ENCODE measurements around the gene OR52L1.
A peak's percentile ranks its signal among the peaks of the same experiment; 100 is the strongest.

- TF ChIP-seq CTCF (IDR thresholded peaks at IDR 0.05; ENCODE audit: control extremely low read depth in 1 of 3, insufficient read depth in 1 of 3, low read depth in 1 of 3, low read length in 3 of 3) = peak in 2 of 3 experiments; percentile 70 to 81; a peak in 3 of 4 replicates
- no peak for TF ChIP-seq BRCA1 (IDR thresholded peaks at IDR 0.05; ENCODE audit: low read depth, low read length)
- no peak for TF ChIP-seq USF2 (IDR thresholded peaks at IDR 0.05; ENCODE audit: low read length)
- no peak for TF ChIP-seq EP300 (IDR thresholded peaks at IDR 0.05; ENCODE audit: borderline replicate concordance in 1 of 2, low read depth in 2 of 2, low read length in 2 of 2)
- TF ChIP-seq MAFK (IDR thresholded peaks at IDR 0.05; ENCODE audit: low read depth, low read length) = no peak
- no peak for TF ChIP-seq POLR2A (IDR thresholded peaks at IDR 0.05; ENCODE audit: control extremely low read depth in 1 of 2, low read depth in 2 of 2, low read length in 2 of 2)
- no peak for TF ChIP-seq SRF (IDR thresholded peaks at IDR 0.05; ENCODE audit: low read depth, low read length)
- no peak for TF ChIP-seq FOSL1 (IDR thresholded peaks at IDR 0.05; ENCODE audit: insufficient read depth, low read depth, low read length)
Observed at GRCh38 chr11:6022956-6023355, 36.2 kb upstream of the OR52L1 start.

Data from H1 (cell line).